Adrenal gland (tissue), 12 donors: ENCODE data around the gene KIF25. TPM values are rescaled to one million over a fixed set of nuclear protein-coding genes. Genes with fewer than 3 reads are reported as not detected.
"Not testable (repeated sequence)": the region's sequence is repeated elsewhere in the genome, so short reads cannot be mapped to it uniquely, and the experiment has no call there.

Experiments
- DNase-seq, 7 donors: peaks; one replicate each; pipeline ENCODE4 v3.0.0-alpha.2; 2019 to 2020
- H3K27ac ChIP-seq, 5 donors: fragments of 200-600 bp; sonication (generic) in 4 of 5; 1 replicate in 3 of 5; 2 replicates in 2 of 5; pipeline versions ENCODE4 v1.5.1 to v1.8.0; 2016 to 2020; ENCODE audit warnings: mild to moderate bottlenecking in 1 of 5
- H3K27me3 ChIP-seq: fragments of 200-600 bp; 2 replicates; pipeline ENCODE4 v1.8.0; 2021
- H3K36me3 ChIP-seq, 2 donors: fragments of 200-600 bp; replicated peaks in 1 of 2; 1 replicate in 1 of 2; 2 replicates in 1 of 2; pipeline versions ENCODE4 v1.5.1 to v1.8.0; 2018 to 2022
- H3K4me1 ChIP-seq, 2 donors: fragments of 200-600 bp; replicated peaks in 1 of 2; 1 replicate in 1 of 2; 2 replicates in 1 of 2; pipeline versions ENCODE4 v1.5.1 to v1.8.0; 2018 to 2021
- H3K4me3 ChIP-seq, 4 donors: fragments of 200-600 bp; sonication (generic) in 3 of 4; one replicate each; pipeline ENCODE4 v1.5.1; 2016 to 2018
- H3K9me3 ChIP-seq, 3 donors: fragments of 200-600 bp; sonication (generic) in 1 of 3; replicated peaks in 1 of 3; 1 replicate in 2 of 3; 2 replicates in 1 of 3; pipeline versions ENCODE4 v1.5.1 to v1.8.0; 2016 to 2021
- POLR2A ChIP-seq, 2 donors: fragments of 450-650 bp; IDR thresholded peaks; one replicate each; pipeline ENCODE4 v1.6.1; 2017; ENCODE audit warnings: antibody characterized with exemption in 2 of 2, mild to moderate bottlenecking in 2 of 2, moderate library complexity in 1 of 2
- WGBS, 4 donors: extraction: QIAGEN DNeasy Blood & Tissue Kit in 2 of 4; methylation state at CpG; one replicate each; pipeline versions ENCODE4 v1.1.5 to v1.1.7; 2013 to 2017; 5-methylcytosine and 5-hydroxymethylcytosine counted together
- intact Hi-C, 2 donors: fragments of 100-400 bp; cut with DNase I; formaldehyde crosslinking; loops; one replicate each; pipeline versions ENCODE4 v1.14.1 to v1.15.0; 2022 to 2023
- polyA plus RNA-seq, 3 donors: library from polyadenylated mRNA; stranded (reverse); fragments of 200-250 nt in 2 of 3; fragments of 350-450 nt in 1 of 3; fragmentation: Illumina TruSeq in 1 of 3; extraction: RNeasy Lipid Tissue Mini Kit (QIAGEN cat#74804) in 1 of 3; gene quantifications; one replicate each; pipeline ENCODE4 v1.2.3, GENCODE V29; 2013 to 2014
- total RNA-seq, 9 donors: library from RNA; depleted of rRNA in 4 of 9; stranded (reverse); fragments of >200 nt in 4 of 9; fragments of 120-200 nt in 1 of 9; fragmentation: NEBNext Ultra II Directional in 1 of 9; extraction: Animal tissue kit (Norgen Biotek cat#: 25700) in 1 of 9; gene quantifications; one replicate each; pipeline versions ENCODE4 v1.1.0 to v1.2.4, GENCODE V29; 2013 to 2023
- TF ChIP-seq, protein P1 (sequence below), 6 experiments: fragments of 450-650 bp in 4 of 6; fragments of 200-600 bp in 2 of 6; sonication (generic) in 1 of 6; IDR thresholded peaks; 1 replicate in 5 of 6; 2 replicates in 1 of 6; pipeline versions ENCODE4 v1.5.1 to v1.8.0; 2016 to 2021; ENCODE audit warnings: antibody characterized with exemption in 6 of 6, mild to moderate bottlenecking in 2 of 6, moderate library complexity in 1 of 6
- donor health status: healthy with polysubstance abuse.
- donor health status: Bipolar disorder and iron deficiency.
- donor health status: DM: yes; HTN: yes; CAD: no.
- donor health status: DM: no; HTN: no; CAD: no.
- donor health status: DM: no; HTN: no; CAD: no.
- donor health status: DM: yes; HTN: yes; CAD: no.

The KIF25 gene
- total and polyA plus RNA-seq, 12 donors, result 0.44 to 0.97 TPM; not detected in 10

DNA sequence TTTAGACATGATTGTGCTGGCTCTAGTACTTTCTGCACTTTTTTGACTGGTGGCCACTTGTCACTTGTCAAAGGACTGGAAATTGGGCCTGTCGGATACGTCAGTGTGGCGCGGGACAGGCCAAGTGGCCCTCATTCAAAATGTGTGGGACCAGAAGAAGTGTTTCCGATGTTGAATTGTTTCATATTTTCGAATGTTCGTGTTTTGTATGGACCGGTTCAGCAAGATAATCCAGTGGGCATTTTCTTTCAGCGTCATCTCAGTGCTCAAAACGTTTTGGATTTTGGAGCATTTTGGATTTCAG lies 3.5 kb downstream of the KIF25 start:
- no peaks in the 10 kb centered on the region for H3K4me1 ChIP-seq
- no peak overlapping the region for H3K4me3 ChIP-seq
- no peaks in the 10 kb centered on the region for H3K27me3 ChIP-seq
- H3K36me3 ChIP-seq, result no peaks in the 10 kb centered on the region
- DNase-seq, result no peak
- intact Hi-C loops, result no loop called here
- no peak overlapping the region for H3K27ac ChIP-seq
- TF ChIP-seq POLR2A (IDR thresholded peaks at IDR 0.05), result no peak
- WGBS, 4 donors, result 78 to 93% (median 87%) methylated on average over 10 of the region's 10 CpGs
- H3K9me3 ChIP-seq, result no peaks in the 10 kb centered on the region

DNA sequence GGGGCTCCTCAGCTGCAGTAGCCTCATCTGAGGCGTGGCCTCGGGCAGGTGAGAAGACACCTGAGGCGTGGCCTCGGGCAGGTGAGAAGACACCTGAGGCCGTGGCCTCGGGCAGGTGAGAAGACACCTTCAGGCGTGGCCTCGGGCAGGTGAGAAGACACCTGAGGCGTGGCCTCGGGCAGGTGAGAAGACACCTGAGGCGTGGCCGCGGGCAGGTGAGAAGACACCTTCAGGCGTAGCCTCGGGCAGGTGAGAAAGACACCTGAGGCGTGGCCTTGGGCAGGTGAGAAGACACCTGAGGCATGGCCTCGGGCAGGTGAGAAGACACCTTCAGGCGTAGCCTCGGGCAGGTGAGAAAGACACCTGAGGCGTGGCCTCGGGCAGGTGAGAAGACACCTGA lies 4.0 kb downstream of the KIF25 start:
- intact Hi-C loops, H3K27ac ChIP-seq, H3K4me3 ChIP-seq, DNase-seq, H3K27me3 ChIP-seq, H3K4me1 ChIP-seq, H3K9me3 ChIP-seq, H3K36me3 ChIP-seq: not testable (repeated sequence)
- 86 to 90% (median 89%) methylated on average over 13 to 21 of the region's 21 CpGs for WGBS, 4 donors

DNA sequence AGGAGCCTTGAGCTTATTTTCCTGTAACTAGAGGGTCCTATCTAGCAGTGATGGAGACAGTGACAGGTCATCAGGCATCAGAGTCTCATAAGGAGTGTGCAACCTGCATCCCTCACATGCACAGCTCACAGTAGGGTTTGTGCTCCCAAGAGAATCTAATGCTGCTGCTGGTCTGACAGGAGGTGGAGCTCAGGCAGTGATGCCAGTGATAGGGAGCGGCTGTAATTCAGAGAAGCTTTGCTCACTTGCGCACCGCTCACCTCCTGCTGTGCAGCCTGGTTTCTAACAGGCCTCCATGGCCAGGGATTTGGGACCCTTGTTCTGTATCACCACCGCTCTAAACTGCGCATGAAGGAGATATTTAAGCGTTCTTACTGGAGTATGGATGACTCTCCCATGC lies 5.3 kb downstream of the KIF25 start:
- intact Hi-C loops, result no loop called here
- WGBS, 4 donors, result 82 to 93% (median 90%) methylated on average over 6 of the region's 6 CpGs

DNA sequence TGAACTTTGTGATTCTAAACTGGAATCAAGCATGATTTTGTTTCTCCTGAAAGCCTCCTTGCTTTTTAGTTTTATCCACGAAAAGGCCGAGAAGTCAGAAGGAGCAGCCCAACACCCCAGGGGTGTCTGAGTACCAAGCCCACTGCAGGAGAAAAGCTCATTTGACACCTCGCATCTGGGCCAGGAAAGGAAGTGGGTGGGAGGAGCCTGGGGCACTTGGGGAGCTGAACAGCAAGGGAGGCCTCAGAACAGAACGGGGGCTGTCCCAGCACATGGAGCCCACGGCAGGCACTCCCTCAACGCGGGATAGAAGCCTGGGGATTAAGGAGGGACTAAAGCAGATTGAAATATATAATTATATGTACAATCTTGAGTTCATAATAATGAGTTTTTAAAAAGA lies 6.6 kb downstream of the KIF25 start:
- Histone ChIP-seq H3K4me1 (no peaks in the 10 kb centered on the region), H3K9me3 (no peaks in the 10 kb centered on the region), H3K4me3 (no peak overlapping the region), H3K27me3 (no peaks in the 10 kb centered on the region), H3K36me3 (no peaks in the 10 kb centered on the region), H3K27ac (no peak overlapping the region)
- WGBS, 4 donors, result 73 to 84% (median 78%) methylated on average over 7 of the region's 7 CpGs
- intact Hi-C loops, result no loop called here
- no peak for DNase-seq
- TF ChIP-seq POLR2A (IDR thresholded peaks at IDR 0.05), result no peak
- TF ChIP-seq, protein P1, sequence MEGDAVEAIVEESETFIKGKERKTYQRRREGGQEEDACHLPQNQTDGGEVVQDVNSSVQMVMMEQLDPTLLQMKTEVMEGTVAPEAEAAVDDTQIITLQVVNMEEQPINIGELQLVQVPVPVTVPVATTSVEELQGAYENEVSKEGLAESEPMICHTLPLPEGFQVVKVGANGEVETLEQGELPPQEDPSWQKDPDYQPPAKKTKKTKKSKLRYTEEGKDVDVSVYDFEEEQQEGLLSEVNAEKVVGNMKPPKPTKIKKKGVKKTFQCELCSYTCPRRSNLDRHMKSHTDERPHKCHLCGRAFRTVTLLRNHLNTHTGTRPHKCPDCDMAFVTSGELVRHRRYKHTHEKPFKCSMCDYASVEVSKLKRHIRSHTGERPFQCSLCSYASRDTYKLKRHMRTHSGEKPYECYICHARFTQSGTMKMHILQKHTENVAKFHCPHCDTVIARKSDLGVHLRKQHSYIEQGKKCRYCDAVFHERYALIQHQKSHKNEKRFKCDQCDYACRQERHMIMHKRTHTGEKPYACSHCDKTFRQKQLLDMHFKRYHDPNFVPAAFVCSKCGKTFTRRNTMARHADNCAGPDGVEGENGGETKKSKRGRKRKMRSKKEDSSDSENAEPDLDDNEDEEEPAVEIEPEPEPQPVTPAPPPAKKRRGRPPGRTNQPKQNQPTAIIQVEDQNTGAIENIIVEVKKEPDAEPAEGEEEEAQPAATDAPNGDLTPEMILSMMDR (IDR thresholded peaks at IDR 0.05), result no peak

More for the DNA sequence above, 5.3 kb downstream of the KIF25 start:
- no peak overlapping the region for H3K4me3 ChIP-seq
- H3K4me1 ChIP-seq, result no peaks in the 10 kb centered on the region
- H3K36me3 ChIP-seq, result no peaks in the 10 kb centered on the region
- TF ChIP-seq, protein P1 (IDR thresholded peaks at IDR 0.05), result no peak
- TF ChIP-seq POLR2A (IDR thresholded peaks at IDR 0.05), result no peak
- no peak overlapping the region for H3K27ac ChIP-seq
- H3K27me3 ChIP-seq, result no peaks in the 10 kb centered on the region
- DNase-seq, result no peak
- H3K9me3 ChIP-seq, result no peaks in the 10 kb centered on the region

DNA sequence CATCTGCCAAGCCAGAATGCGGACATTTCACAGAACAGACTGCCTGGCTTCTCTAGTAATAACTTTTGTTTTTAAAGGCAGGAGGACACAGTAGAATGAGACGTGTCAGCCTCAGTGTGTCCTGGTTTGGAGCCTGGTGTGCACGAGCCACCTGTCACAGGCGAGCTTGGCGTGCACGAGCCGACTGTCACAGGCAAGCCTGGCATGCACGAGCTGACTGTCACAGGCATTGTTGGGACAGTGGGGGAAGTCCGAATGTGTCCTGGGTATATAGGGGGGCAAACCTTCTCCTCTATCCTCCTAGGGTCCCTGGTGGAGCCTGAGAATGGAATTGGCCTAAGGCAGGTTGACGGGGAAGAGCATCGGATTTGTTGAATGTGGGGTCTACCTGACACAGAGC lies 7.5 kb downstream of the KIF25 start:
- no peaks in the 10 kb centered on the region for H3K4me1 ChIP-seq
- no peak for DNase-seq
- no peaks in the 10 kb centered on the region for H3K36me3 ChIP-seq
- intact Hi-C loops, result no loop called here
- TF ChIP-seq, protein P1 (IDR thresholded peaks at IDR 0.05), result no peak
- no peak for TF ChIP-seq POLR2A (IDR thresholded peaks at IDR 0.05)
- H3K9me3 ChIP-seq, result no peaks in the 10 kb centered on the region
- WGBS, 4 donors, result 82 to 93% (median 89%) methylated on average over 9 to 11 of the region's 11 CpGs
- H3K27me3 ChIP-seq, result no peaks in the 10 kb centered on the region
- H3K4me3 ChIP-seq, result no peak overlapping the region
- no peak overlapping the region for H3K27ac ChIP-seq
